Measurements from ENCODE around the gene LRRC58. TPM values are rescaled to one million over a fixed set of nuclear protein-coding genes. Genes with fewer than 3 reads are reported as not detected.
"Not testable (repeated sequence)": the region's sequence is repeated elsewhere in the genome, so short reads cannot be mapped to it uniquely, and the experiment has no call there.

The LRRC58 gene
- total RNA-seq = 10 to 100 TPM; 26.7 to 29.0 TPM
- long read RNA-seq, donor 1, full-length matches to known transcripts = 11 of 16 reads
- long read RNA-seq, donor 1, partial matches to known transcripts = 0 of 16 reads
- long read RNA-seq, donor 1, other reads (novel, unspliced or antisense) = 5 of 16 reads
- long read RNA-seq, donor 2, full-length matches to known transcripts = 14 of 20 reads
- long read RNA-seq, donor 2, partial matches to known transcripts = 0 of 20 reads
- long read RNA-seq, donor 2, other reads (novel, unspliced or antisense) = 6 of 20 reads

- intact Hi-C loops (cut with DNase I) = no loop called here
- peak; percentile 97 for DNase-seq (ENCODE audit: low spot score)
These were observed at the start of gene LRRC58 for GRCh38 chr3:120348991-120349854. Gene LRRC58 (minus strand): TSS chr3:120349354. CDS start chr3:120349243, 111 bp downstream.

- no peak for DNase-seq (ENCODE audit: low spot score)
- intact Hi-C loops (cut with DNase I) = no loop called here
These were observed 47.3 kb upstream of the LRRC58 start for GRCh38 chr3:120396469-120396868.

- intact Hi-C loops (cut with DNase I) = no loop called here
- no peak for DNase-seq (ENCODE audit: low spot score)
These were observed 45.2 kb upstream of the LRRC58 start for GRCh38 chr3:120394347-120394746.

GRCh38 chr3:120393761-120394160 is 44.6 kb upstream of the LRRC58 start:
- DNase-seq (ENCODE audit: low spot score) = no peak
- intact Hi-C loops (cut with DNase I) = no loop called here

- intact Hi-C loops (cut with DNase I) = no loop called here
- DNase-seq (ENCODE audit: low spot score) = no peak
These were observed 44.1 kb upstream of the LRRC58 start for GRCh38 chr3:120393243-120393642.

- no peak for DNase-seq (ENCODE audit: low spot score)
- intact Hi-C loops (cut with DNase I) = no loop called here
These were observed 33.8 kb upstream of the LRRC58 start for GRCh38 chr3:120382941-120383447.

GRCh38 chr3:120381503-120381902 is 32.3 kb upstream of the LRRC58 start:
- intact Hi-C loops (cut with DNase I) = no loop called here
- no peak for DNase-seq (ENCODE audit: low spot score)

- intact Hi-C loops (cut with DNase I); DNase-seq (ENCODE audit: low spot score): not testable (repeated sequence)
These were observed 28.8 kb upstream of the LRRC58 start for GRCh38 chr3:120377948-120378347.

GRCh38 chr3:120370463-120370862 is 21.3 kb upstream of the LRRC58 start:
- intact Hi-C loops (cut with DNase I) = no loop called here
- DNase-seq (ENCODE audit: low spot score) = no peak

- intact Hi-C loops (cut with DNase I) = no loop called here
- no peak for DNase-seq (ENCODE audit: low spot score)
These were observed 19.9 kb upstream of the LRRC58 start for GRCh38 chr3:120369037-120369467.

GRCh38 chr3:120368172-120368571 is 19.0 kb upstream of the LRRC58 start:
- intact Hi-C loops (cut with DNase I) = no loop called here
- no peak for DNase-seq (ENCODE audit: low spot score)

GRCh38 chr3:120364821-120365220 is 15.7 kb upstream of the LRRC58 start:
- DNase-seq (ENCODE audit: low spot score) = no peak
- intact Hi-C loops (cut with DNase I) = no loop called here

- intact Hi-C loops (cut with DNase I) = no loop called here
These were observed 14.9 kb upstream of the LRRC58 start for GRCh38 chr3:120364101-120364500.

GRCh38 chr3:120357807-120358206 is 8.7 kb upstream of the LRRC58 start:
- intact Hi-C loops (cut with DNase I) = no loop called here
- no peak for DNase-seq (ENCODE audit: low spot score)

More at GRCh38 chr3:120364101-120364500, 14.9 kb upstream of the LRRC58 start:
- DNase-seq (ENCODE audit: low spot score) = no peak

GRCh38 chr3:120355486-120355885 is 6.3 kb upstream of the LRRC58 start:
- no peak for DNase-seq (ENCODE audit: low spot score)
- intact Hi-C loops (cut with DNase I) = no loop called here

GRCh38 chr3:120353463-120353862 is 4.3 kb upstream of the LRRC58 start:
- intact Hi-C loops (cut with DNase I) = no loop called here
- DNase-seq (ENCODE audit: low spot score) = no peak

- no peak for DNase-seq (ENCODE audit: low spot score)
- intact Hi-C loops (cut with DNase I) = no loop called here
These were observed 2.9 kb upstream of the LRRC58 start for GRCh38 chr3:120352017-120352416.

GRCh38 chr3:120350401-120350941 is 1.3 kb upstream of the LRRC58 start:
- DNase-seq (ENCODE audit: low spot score) = peak; percentile 75

GRCh38 chr3:120349855-120350125 is 636 bp upstream of the LRRC58 start:
- intact Hi-C loops (cut with DNase I) = no loop called here
- DNase-seq (ENCODE audit: low spot score) = no peak

More at GRCh38 chr3:120350401-120350941, 1.3 kb upstream of the LRRC58 start:
- intact Hi-C loops (cut with DNase I) = no loop called here
